Activated gamma-delta T cell treated with Interleukin-2 at 50 U/mL for 16 hours (primary cell): ENCODE measurements around the gene C10orf90.
"Not testable (repeated sequence)": the region's sequence is repeated elsewhere in the genome, so short reads cannot be mapped to it uniquely, and the experiment has no call there.

Source experiments
- DNase-seq: peaks from one replicate; pipeline ENCODE4 v3.0.0-alpha.2; 2020

The C10orf90 gene

DNA sequence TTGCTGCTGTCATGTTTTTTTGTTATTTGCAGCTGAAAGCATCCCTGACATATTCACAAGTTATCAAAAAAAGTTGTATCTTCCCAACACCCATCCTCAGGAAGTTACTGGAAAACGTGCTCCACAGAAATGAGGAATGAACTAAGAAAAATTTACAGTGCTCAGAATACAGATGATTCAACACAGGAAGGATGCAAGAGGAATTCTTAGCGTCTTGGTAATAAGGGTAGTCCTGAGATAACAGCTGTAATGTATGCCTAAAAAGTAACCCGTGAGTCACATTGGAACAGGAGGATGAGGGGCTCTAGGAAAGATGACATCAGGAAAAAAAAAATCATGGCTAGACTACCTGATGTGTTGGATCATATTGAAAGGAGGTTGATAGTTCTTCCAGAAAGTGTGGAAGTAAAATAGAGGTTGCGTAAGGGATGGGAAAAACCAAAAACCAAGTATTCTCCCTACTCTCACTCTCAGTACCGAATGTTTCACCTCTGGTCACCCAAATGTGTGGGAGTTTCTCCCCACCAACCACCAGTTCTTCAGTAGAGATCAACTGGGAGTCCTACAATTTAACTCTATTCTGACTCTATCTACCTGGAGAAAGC is 286.1 kb downstream of the C10orf90 start:
- no peak for DNase-seq

DNA sequence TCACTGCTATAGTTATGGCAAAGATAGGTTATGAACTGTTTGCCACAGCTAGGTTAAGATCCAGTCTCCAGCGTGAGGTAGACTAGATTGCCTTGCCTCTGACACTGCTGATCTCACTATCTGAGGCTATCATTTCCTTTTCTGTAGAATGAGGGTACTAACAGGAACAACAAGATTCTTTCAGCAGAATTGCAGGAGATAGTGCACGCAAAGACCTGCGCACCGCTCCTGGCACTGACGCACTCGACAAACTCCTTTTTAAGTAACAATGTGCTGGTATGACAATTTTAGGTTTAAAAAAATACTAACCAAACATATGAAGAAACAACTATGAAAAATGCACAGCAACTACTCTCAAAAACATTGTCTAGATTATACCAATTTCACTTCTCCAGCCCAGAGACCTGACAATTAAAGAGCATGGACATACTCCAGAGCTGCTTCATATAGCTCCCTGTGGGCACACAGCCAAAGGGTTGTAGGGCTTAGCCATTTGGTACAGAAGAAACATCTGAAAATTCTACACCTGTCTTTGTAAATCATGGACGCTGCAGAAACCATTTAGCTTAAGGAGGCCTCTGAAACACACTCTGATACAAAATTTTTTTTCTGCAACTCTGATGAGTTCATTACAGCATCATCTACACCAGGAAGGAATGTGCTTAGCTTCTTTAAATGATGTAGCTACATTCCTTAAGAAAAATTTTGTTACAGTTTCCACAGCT is 290.0 kb downstream of the C10orf90 start:
- DNase-seq: no peak

DNA sequence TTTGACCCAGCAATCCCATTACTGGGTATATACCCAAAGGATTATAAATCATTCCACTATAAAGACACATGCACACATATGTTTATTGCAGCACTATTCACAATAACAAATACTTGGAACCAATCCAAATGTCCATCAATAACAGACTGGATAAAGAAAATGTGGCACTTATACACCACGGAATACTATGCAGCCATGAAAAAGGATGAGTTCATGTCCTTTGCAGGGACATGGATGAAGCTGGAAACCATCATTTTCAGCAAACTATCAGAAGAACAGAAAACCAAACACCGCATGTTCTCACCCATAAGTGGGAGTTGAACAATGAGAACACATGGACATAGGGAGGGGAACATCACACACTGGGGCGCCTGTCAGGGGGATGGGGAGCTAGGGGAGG is 291.3 kb downstream of the C10orf90 start:
- DNase-seq: not testable (repeated sequence)

- DNase-seq: no peak
These were observed 293.5 kb downstream of the C10orf90 start for GRCh38 chr10:126376956-126377355.

- DNase-seq: no peak
These were observed 294.5 kb downstream of the C10orf90 start for GRCh38 chr10:126375926-126376554.

- DNase-seq: no peak
These were observed 295.2 kb downstream of the C10orf90 start for GRCh38 chr10:126375299-126375698.
